Measurements from ENCODE around the gene TOMM6.

Gene TOMM6

DNA sequence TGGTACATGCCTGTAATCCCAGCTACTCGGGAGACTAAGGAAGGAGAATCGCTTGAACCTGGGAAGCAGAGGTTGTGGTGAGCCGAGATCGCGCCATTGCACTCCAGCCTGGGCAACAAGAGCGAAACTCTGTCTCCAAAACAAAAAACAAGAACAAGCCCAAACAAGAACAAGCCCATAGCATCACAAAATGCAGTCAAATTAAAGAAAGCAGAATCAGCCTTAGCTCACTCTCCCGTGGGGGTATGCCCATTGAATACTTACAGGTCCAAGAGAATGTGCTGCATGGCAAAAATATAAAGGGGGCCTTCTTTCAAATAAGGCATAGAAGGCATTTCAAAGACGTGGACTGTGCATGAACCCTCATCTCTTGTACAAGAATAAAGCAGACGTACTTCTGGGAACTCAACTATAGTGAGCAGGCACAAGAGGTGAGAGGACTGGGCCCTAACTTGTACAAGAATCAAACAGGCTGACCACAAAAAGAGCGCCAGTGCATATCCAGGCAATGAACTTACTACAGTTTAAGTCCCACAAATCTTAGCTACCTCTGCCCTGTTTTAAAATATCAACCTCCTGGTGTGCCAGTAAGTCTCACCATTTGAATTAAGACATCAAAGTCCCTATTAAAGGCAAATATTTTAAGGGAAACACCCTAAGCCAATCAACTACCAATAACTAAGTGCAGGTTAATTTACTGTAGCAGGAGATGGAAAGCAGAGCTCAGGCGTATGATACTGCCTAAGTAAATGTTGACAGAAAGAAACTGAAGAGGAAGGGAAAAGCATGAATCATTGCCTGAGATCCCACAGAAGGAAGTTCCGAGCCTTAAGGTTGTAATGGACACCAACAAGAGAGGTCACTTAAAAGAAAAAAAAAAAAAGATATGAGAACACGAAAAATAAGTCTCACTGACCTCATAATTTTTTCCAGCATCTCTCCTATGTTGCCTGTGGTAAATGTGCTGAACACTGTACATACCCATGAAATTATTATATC is 37.4 kb downstream of the TOMM6 start:
- no peak for DNase-seq

DNA sequence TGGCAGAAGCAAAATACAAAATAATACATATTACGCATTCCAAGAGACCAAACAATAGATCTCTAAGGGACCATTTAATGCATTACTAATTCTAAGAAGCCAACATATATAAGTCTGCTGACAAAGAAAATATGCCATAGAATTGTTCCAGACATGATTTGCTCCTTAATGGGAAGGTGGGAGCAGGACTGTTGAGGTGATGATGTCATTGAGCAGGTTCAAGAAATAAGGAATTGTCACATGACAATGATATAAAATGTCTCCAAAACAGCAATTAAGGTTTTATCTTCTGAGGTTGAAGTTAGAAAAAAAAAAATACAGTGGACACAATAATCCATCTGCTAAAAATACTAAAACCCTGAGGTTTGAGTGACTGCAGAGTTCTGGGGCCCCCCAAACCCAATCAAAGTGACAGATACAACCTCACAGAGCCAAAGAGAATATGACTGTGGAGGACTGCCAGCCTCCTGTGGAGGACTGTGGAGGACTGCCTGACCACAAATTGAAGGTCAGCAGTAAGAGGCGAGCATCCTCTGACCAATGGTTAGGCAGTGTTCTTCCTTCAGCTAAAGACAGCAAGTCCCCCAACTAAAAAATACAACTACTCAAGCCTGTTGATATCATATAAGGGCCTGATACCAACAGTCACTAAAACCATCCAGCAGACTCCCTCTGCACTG is 39.0 kb downstream of the TOMM6 start:
- no peak for DNase-seq

DNA sequence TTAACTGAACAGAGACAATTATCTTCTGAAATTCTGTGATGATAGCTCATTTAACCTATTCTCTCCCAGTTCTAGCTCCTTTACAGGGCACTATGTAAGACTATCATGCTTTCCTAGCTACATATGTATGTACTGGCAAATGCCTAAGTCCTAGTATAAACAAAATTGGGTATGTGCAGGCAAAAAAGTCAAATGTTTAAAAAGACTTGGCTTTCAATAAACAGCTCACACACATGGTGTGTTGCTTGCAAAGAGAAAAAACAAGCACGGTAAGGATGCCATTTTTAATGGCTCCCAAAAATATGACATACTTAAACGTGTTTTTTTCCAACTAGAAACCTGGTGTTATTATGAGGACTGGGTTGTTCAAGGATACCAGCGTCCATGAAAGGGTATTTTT is 44.8 kb downstream of the TOMM6 start:
- no peak for DNase-seq

DNA sequence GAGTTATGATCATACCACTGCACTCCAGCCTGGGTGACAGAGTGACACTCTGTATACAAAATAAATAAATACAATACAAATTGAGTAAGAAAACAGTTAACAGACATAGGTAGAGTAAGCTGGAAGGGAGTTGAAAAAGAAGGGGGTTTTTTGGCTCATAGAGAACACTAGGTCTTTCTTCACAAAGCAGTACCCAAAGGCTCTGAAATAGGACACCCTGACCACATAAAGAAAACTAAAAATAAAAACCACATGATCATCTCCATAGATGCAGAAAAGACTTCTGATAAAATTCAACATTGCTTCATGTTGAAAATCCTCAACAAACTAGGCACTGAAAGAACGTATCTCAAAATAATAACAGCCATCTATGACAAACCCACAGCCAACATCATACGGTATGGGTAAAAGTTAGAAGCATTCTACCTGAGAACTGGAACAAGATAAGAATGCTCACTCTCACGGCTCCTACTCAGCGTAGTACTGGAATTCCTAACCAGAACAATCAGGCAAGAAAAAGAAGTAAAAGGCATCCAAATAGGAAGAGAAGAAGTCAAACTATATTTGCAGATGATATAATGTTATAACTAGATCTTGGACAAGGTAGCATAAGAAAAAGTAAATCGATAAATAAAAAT is 48.6 kb downstream of the TOMM6 start:
- no peak for DNase-seq

DNA sequence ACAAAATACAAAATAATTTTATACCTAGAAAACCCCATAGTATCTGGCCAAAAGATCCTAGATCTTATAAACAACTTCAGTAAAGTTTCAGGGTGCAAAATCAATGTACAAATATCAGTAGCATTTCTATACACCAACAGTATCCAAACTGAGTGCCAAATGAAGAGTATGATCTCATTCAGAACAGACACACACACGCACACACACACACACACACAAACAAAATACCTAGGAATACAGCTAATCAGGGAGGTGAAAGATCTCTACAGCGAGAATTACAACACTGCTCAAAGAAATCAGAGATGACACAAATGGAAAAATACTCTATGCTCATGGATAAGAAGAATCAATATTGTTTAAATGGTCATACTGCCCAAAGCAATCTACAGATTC is 49.2 kb downstream of the TOMM6 start:
- no peak for DNase-seq
